Peyer's patch (tissue), 4 donors: ENCODE data around the gene TUBGCP4. TPM values are rescaled to one million over a fixed set of nuclear protein-coding genes. Genes with fewer than 3 reads are reported as not detected.

Source experiments
- DNase-seq, 3 donors: peaks; one replicate each; pipeline ENCODE4 v3.0.0-alpha.2; 2017 to 2019
- H3K27ac ChIP-seq, 4 donors: fragments of 200-600 bp; sonication (generic); one replicate each; pipeline ENCODE4 v1.5.1; 2016 to 2019
- H3K27me3 ChIP-seq, 2 donors: fragments of 200-600 bp; sonication (generic); one replicate each; pipeline ENCODE4 v1.5.1; 2019
- H3K36me3 ChIP-seq, 3 donors: fragments of 200-600 bp; sonication (generic); one replicate each; pipeline ENCODE4 v1.5.1; 2016 to 2019
- H3K4me1 ChIP-seq, 4 donors: fragments of 200-600 bp; sonication (generic); one replicate each; pipeline ENCODE4 v1.5.1; 2016 to 2019
- H3K4me3 ChIP-seq, 4 donors: fragments of 200-600 bp; sonication (generic); 1 replicate in 3 of 4; 2 replicates in 1 of 4; pipeline ENCODE4 v1.5.1; 2016 to 2019; ENCODE audit warnings: mild to moderate bottlenecking in 1 of 4
- H3K9me3 ChIP-seq, 4 donors: fragments of 200-600 bp; sonication (generic); one replicate each; pipeline ENCODE4 v1.5.1; 2016 to 2019; ENCODE audit warnings: mild to moderate bottlenecking in 1 of 4
- CTCF ChIP-seq, 6 experiments: fragments of 450-650 bp in 4 of 6; fragments of 200-600 bp in 2 of 6; sonication (generic) in 1 of 6; IDR thresholded peaks; one replicate each; pipeline ENCODE4 v1.5.1; 2017 to 2019; ENCODE audit warnings: antibody characterized with exemption in 6 of 6, mild to moderate bottlenecking in 3 of 6, moderate library complexity in 1 of 6
- POLR2A ChIP-seq, 2 donors: fragments of 450-650 bp; IDR thresholded peaks; one replicate each; pipeline ENCODE4 v1.5.1; 2017; ENCODE audit warnings: antibody characterized with exemption in 2 of 2, mild to moderate bottlenecking in 2 of 2, moderate library complexity in 2 of 2
- total RNA-seq, 4 donors: library from RNA; depleted of rRNA; stranded (reverse); fragments of >200 nt; gene quantifications; one replicate each; pipeline ENCODE4 v1.1.0, GENCODE V29; 2016

Gene TUBGCP4
- total RNA-seq, 4 donors from 2014 or later, result 16.3 to 30.0 (median 23.4) TPM

GRCh38 chr15:43441316-43441715 lies 70.4 kb downstream of the TUBGCP4 start:
- H3K9me3 ChIP-seq, result no peaks in the 10 kb centered on the region
- no peak for DNase-seq
- no peak for TF ChIP-seq CTCF (IDR thresholded peaks at IDR 0.05)
- no peak for TF ChIP-seq POLR2A (IDR thresholded peaks at IDR 0.05)
- H3K4me1 ChIP-seq, result no peaks in the 10 kb centered on the region
- H3K4me3 ChIP-seq, result no peak overlapping the region
- H3K36me3 ChIP-seq, result peaks cover 0 to 22% (median 0%) of the 10 kb centered on the region in 3 donors
- H3K27me3 ChIP-seq, result no peaks in the 10 kb centered on the region
- H3K27ac ChIP-seq, result no peak overlapping the region

GRCh38 chr15:43446344-43446743 lies 75.4 kb downstream of the TUBGCP4 start:
- no peak overlapping the region for H3K27ac ChIP-seq
- TF ChIP-seq CTCF (IDR thresholded peaks at IDR 0.05) (no peak), POLR2A (IDR thresholded peaks at IDR 0.05) (no peak)
- peaks cover 0 to 12% (median 0%) of the 10 kb centered on the region in 3 donors for H3K36me3 ChIP-seq
- no peaks in the 10 kb centered on the region for H3K27me3 ChIP-seq
- H3K9me3 ChIP-seq, result no peaks in the 10 kb centered on the region
- H3K4me3 ChIP-seq, result no peak overlapping the region
- DNase-seq, result no peak
- H3K4me1 ChIP-seq, result no peaks in the 10 kb centered on the region

- TF ChIP-seq POLR2A (IDR thresholded peaks at IDR 0.05) (no peak), CTCF (IDR thresholded peaks at IDR 0.05) (no peak)
- no peaks in the 10 kb centered on the region for H3K4me1 ChIP-seq
- H3K36me3 ChIP-seq, result peaks cover 0 to 12% (median 0%) of the 10 kb centered on the region in 3 donors
- no peaks in the 10 kb centered on the region for H3K27me3 ChIP-seq
- H3K4me3 ChIP-seq, result no peak overlapping the region
- H3K27ac ChIP-seq, result no peak overlapping the region
- no peaks in the 10 kb centered on the region for H3K9me3 ChIP-seq
- no peak for DNase-seq
Observed at GRCh38 chr15:43449981-43450380, 79.1 kb downstream of the TUBGCP4 start.

Other genes with a start within 250 kb of the TUBGCP4 start
- gene TMEM62, start 237.5 kb upstream of the TUBGCP4 start, total RNA-seq, result 10 to 100 TPM; 43.3 to 87.5 (median 57.0) TPM
- 10 to 100 TPM; 73.0 to 95.1 (median 83.5) TPM for gene CCNDBP1, start 185.7 kb upstream of the TUBGCP4 start, total RNA-seq
- not detected for gene EPB42, start 150.1 kb upstream of the TUBGCP4 start, total RNA-seq
- gene TGM5, start 104.2 kb upstream of the TUBGCP4 start, total RNA-seq, result not detected
- not detected for gene TGM7, start 68.8 kb upstream of the TUBGCP4 start, total RNA-seq
- 1 to 10 TPM; 2.8 to 5.1 (median 3.6) TPM for gene LCMT2, start 40.5 kb upstream of the TUBGCP4 start, total RNA-seq
- 10 to 100 TPM; 27.5 to 57.8 (median 29.1) TPM for gene ZSCAN29, start 58 bp upstream of the TUBGCP4 start, total RNA-seq
- 100 to 1,000 TPM in 1 of 4 donors, 10 to 100 TPM in 2, 1 to 10 TPM in 1; 9.3 to 163 (median 24.6) TPM for gene TP53BP1, start 122.1 kb downstream of the TUBGCP4 start, total RNA-seq
- gene MAP1A, start 146.5 kb downstream of the TUBGCP4 start, total RNA-seq, result 10 to 100 TPM in 1 of 4 donors, 1 to 10 TPM in 3; 1.2 to 14.9 (median 4.4) TPM
- gene PPIP5K1, start 219.1 kb downstream of the TUBGCP4 start, total RNA-seq, result 100 to 1,000 TPM in 3 of 4 donors, 10 to 100 TPM in 1; 84.9 to 380 (median 260) TPM
- gene CKMT1B, start 222.9 kb downstream of the TUBGCP4 start, total RNA-seq, result 100 to 1,000 TPM in 3 of 4 donors, 10 to 100 TPM in 1; 74.3 to 134 (median 111) TPM
- 1 to 10 TPM in 2 of 4 donors, under 1 TPM in 1, not detected in 1; 0.35 to 7.4 (median 4.7) TPM for gene STRC, start 247.7 kb downstream of the TUBGCP4 start, total RNA-seq